Keratinocyte (primary cell): Measurements from ENCODE around the gene PKNOX1. TPM values are rescaled to one million over a fixed set of nuclear protein-coding genes. Genes with fewer than 3 reads are reported as not detected.
"Not testable (repeated sequence)": the region's sequence is repeated elsewhere in the genome, so short reads cannot be mapped to it uniquely, and the experiment has no call there.

Experiments
- DNase-seq: peaks from one replicate; pipeline ENCODE4 v3.0.0-alpha.2; 2011; ENCODE audit warnings: low read depth, missing footprints, low spot score
- FAIRE-seq: peaks from 2 replicates; lab custom pipeline; 2011; peaks lifted over from hg19 to GRCh38; lab: Jason Lieb, UNC
- H2AFZ ChIP-seq: 2 replicates; pipeline ENCODE4 v1.6.0; 2012; ENCODE audit warnings: low read length, control low read depth, inconsistent platforms; ENCODE audit not compliant: control insufficient read depth
- H3K27ac ChIP-seq: 2 replicates; pipeline ENCODE4 v1.5.1; 2011; ENCODE audit warnings: low read length; ENCODE audit not compliant: control insufficient read depth, insufficient read depth
- H3K27me3 ChIP-seq: 3 replicates; pipeline ENCODE4 v1.6.0; 2011; ENCODE audit warnings: low read length; ENCODE audit not compliant: control insufficient read depth, insufficient read depth; ENCODE audit errors: extremely low read depth
- H3K36me3 ChIP-seq, 2 experiments: 2 replicates in 1 of 2; 3 replicates in 1 of 2; pipeline ENCODE4 v1.5.1; 2011; ENCODE audit warnings: low read length in 2 of 2, mild to moderate bottlenecking in 1 of 2; ENCODE audit not compliant: control insufficient read depth in 2 of 2, insufficient read depth in 2 of 2; ENCODE audit errors: extremely low read depth in 1 of 2
- H3K4me1 ChIP-seq: 3 replicates; pipeline ENCODE4 v1.5.1; 2011; ENCODE audit warnings: low read length; ENCODE audit not compliant: control insufficient read depth, insufficient read depth; ENCODE audit errors: extremely low read depth
- H3K4me2 ChIP-seq: 3 replicates; pipeline ENCODE4 v1.6.0; 2011; ENCODE audit warnings: low read depth, low read length; ENCODE audit not compliant: control insufficient read depth, insufficient read depth; ENCODE audit errors: extremely low read depth
- H3K4me3 ChIP-seq, 3 experiments: fragments of 200-600 bp in 1 of 3; sonication (generic) in 1 of 3; 2 replicates in 2 of 3; 3 replicates in 1 of 3; pipeline ENCODE4 v1.5.1; 2011 to 2016; ENCODE audit warnings: low read length in 3 of 3, mild to moderate bottlenecking in 3 of 3, control low read depth in 2 of 3, inconsistent platforms in 1 of 3, low read depth in 1 of 3, mixed read lengths in 1 of 3, mixed run types in 1 of 3, moderate library complexity in 1 of 3; ENCODE audit not compliant: control insufficient read depth in 2 of 3, insufficient read depth in 2 of 3; ENCODE audit errors: extremely low read depth in 1 of 3
- H3K79me2 ChIP-seq: 2 replicates; pipeline ENCODE4 v1.6.0; 2012; ENCODE audit warnings: low read length; ENCODE audit not compliant: control insufficient read depth, insufficient read depth
- H3K9ac ChIP-seq: 3 replicates; pipeline ENCODE4 v1.6.0; 2011; ENCODE audit warnings: low read length; ENCODE audit not compliant: control insufficient read depth, insufficient read depth; ENCODE audit errors: extremely low read depth
- H3K9me1 ChIP-seq: 3 replicates; pipeline ENCODE4 v1.6.0; 2011; ENCODE audit warnings: low read length; ENCODE audit not compliant: control insufficient read depth, insufficient read depth; ENCODE audit errors: extremely low read depth
- H3K9me3 ChIP-seq: 2 replicates; pipeline ENCODE4 v1.5.1; 2012; ENCODE audit warnings: low read depth, low read length; ENCODE audit not compliant: control insufficient read depth
- H4K20me1 ChIP-seq: 3 replicates; pipeline ENCODE4 v1.6.0; 2011; ENCODE audit warnings: low read length; ENCODE audit not compliant: control insufficient read depth, insufficient read depth; ENCODE audit errors: extremely low read depth
- CTCF ChIP-seq, 3 experiments: IDR thresholded peaks in 1 of 3; conservative IDR thresholded peaks in 1 of 3; optimal IDR thresholded peaks in 1 of 3; 2 replicates in 2 of 3; 3 replicates in 1 of 3; pipeline versions ENCODE3 to v1.5.1; 2011; ENCODE audit warnings: low read length in 3 of 3, mild to moderate bottlenecking in 3 of 3, moderate library complexity in 2 of 3, control low read depth in 1 of 3, inconsistent platforms in 1 of 3; ENCODE audit not compliant: insufficient read depth in 2 of 3; ENCODE audit errors: extremely low read depth in 1 of 3
- EZH2 ChIP-seq: IDR thresholded peaks from one replicate; pipeline ENCODE4 v1.6.1; 2012; ENCODE audit warnings: inconsistent platforms, mild to moderate bottlenecking, low read length, moderate library complexity
- dilution Hi-C: fragments of 300-500 bp; cut with MboI; formaldehyde crosslinking; loops from one replicate; pipeline ENCODE4 v1.7.0; 2020; ENCODE audit warnings: low sequenced_read_pairs; ENCODE audit not compliant: extremely low pct_ligation_motif_present
- polyA plus RNA-seq, 5 experiments: library from polyadenylated mRNA; depleted of rRNA in 3 of 5; stranded (reverse) in 3 of 5; stranded (forward) in 1 of 5; unstranded in 1 of 5; fragments of >200 nt; gene quantifications; 1 replicate in 1 of 5; 2 replicates in 3 of 5; 3 replicates in 1 of 5; pipeline versions ENCODE4 v1.2.1 to v1.2.3, GENCODE V29; 2011 to 2012; ENCODE audit warnings: missing spikeins in 2 of 5, low read depth in 1 of 5, low replicate concordance in 1 of 5

The PKNOX1 gene
- polyA plus RNA-seq, 1 donor (not counting 4 experiments of a cell fraction or from before 2014, with no cell fraction given) = 33.3 TPM

DNA sequence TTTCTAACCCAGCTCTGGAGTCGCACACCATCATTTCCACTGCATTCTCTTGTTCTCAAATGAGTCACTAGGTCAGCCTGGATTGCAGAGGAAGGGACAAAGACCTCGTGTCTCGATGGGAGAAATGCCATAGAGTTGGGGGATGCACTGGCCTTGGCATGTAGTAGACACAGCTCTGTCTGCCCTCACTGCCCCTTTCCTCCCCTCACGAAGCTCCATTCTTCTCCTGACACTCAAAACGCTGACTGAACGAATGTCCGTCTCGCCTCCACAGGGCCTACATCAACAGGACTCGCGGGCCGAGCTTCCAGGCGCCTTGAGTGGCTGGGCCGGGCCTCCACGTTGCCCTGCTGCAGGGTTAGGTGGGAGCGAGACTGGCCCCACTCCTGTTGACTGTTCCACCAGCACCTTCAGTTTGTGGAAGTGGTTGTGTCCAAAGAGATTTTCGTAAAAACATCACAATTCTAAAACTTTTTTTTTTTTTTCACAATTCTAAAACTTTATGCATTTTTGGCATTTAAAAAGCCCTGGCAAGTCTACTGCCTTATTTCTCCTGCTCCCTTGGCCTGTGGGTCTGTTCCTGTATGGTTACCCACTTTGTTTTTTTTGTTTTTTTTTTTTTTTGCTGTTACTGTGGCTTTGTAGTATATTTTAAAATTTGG is 18.8 kb downstream of the PKNOX1 start:
- Histone ChIP-seq H3K9me3 (no peaks in the 10 kb centered on the region), H3K36me3 (peaks cover 1 to 6% of the 10 kb centered on the region in 2 experiments), H3K27me3 (no peaks in the 10 kb centered on the region), H3K4me3 (no peak overlapping the region), H3K4me1 (peaks cover 6% of the 10 kb centered on the region), H3K9me1 (no peaks in the 10 kb centered on the region), H3K4me2 (no peak overlapping the region), H3K9ac (no peak overlapping the region), H2AFZ (no peak overlapping the region), H3K79me2 (peaks cover 4% of the 10 kb centered on the region), H3K27ac (no peak overlapping the region), H4K20me1 (peaks cover 3% of the 10 kb centered on the region)
- FAIRE-seq (no peak), DNase-seq (no peak)
- dilution Hi-C loops = no loop called here
- no peak for TF ChIP-seq CTCF (optimal IDR thresholded peaks at IDR 0.05 in 1 of 3, IDR thresholded peaks at IDR 0.05 in 1 of 3, conservative IDR thresholded peaks at IDR 0.05 in 1 of 3; ENCODE audit: extremely low read depth in 1 of 3, insufficient read depth in 2 of 3, low read length in 3 of 3)
- TF ChIP-seq EZH2 = no peak

DNA sequence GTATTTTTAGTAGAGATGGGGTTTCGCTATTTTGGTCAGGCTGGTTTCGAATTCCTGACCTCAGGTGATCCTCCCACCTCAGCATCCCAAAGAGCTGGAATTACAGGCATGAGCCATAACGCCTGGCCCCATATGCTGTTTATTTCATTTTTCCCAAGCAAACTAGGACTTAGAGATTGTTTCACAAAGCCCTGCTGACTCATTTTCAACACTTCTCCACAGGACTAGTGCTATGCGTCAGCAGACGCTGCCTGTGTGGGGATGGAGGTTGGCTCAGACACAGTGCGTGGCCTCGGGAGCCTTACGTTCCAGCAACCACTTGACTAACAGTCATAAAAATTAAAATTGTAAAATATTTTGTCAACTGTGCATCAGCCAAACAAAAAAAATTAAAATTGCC is 22.7 kb downstream of the PKNOX1 start:
- dilution Hi-C loops = no loop called here
- Histone ChIP-seq H2AFZ (no peak overlapping the region), H4K20me1 (no peaks in the 10 kb centered on the region), H3K4me1 (peaks cover 5% of the 10 kb centered on the region), H3K9me3 (peaks cover 2% of the 10 kb centered on the region), H3K36me3 (peaks cover 1 to 3% of the 10 kb centered on the region in 2 experiments), H3K9ac (no peak overlapping the region), H3K27me3 (no peaks in the 10 kb centered on the region), H3K4me3 (no peak overlapping the region), H3K79me2 (no peaks in the 10 kb centered on the region), H3K27ac (no peak overlapping the region), H3K9me1 (no peaks in the 10 kb centered on the region), H3K4me2 (no peak overlapping the region)
- FAIRE-seq = no peak
- DNase-seq = peak; percentile 44
- TF ChIP-seq CTCF (optimal IDR thresholded peaks at IDR 0.05 in 1 of 3, IDR thresholded peaks at IDR 0.05 in 1 of 3, conservative IDR thresholded peaks at IDR 0.05 in 1 of 3; ENCODE audit: extremely low read depth in 1 of 3, insufficient read depth in 2 of 3, low read length in 3 of 3) (no peak), EZH2 (no peak)

- H3K4me1 ChIP-seq, H3K36me3 ChIP-seq, H4K20me1 ChIP-seq, H3K9me1 ChIP-seq, H3K4me3 ChIP-seq, H3K27me3 ChIP-seq, H3K27ac ChIP-seq, H3K4me2 ChIP-seq, H2AFZ ChIP-seq, H3K79me2 ChIP-seq, FAIRE-seq, H3K9me3 ChIP-seq, dilution Hi-C loops, H3K9ac ChIP-seq, DNase-seq: not testable (repeated sequence)
These were observed 23.6 kb downstream of the PKNOX1 start for GRCh38 chr21:42997983-42998382.

DNA sequence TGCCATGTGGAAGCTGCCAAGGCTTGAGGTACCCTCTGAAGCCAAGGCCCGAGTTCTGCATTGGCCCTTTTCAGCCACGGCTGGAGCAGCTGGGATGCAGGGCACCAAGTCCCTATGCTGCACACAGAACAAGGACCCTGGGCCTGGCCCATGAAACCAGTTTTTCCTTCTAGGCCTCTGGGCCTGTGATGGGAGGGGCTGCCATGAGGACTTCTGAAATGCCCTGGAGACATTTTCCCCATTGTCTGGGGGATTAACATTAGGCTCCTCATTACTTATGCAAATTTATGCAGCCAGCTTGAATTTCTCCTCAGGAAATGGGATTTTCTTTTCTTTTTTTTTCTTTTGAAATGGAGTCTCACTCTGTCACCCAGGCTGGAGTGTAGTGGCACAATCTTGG is 24.8 kb downstream of the PKNOX1 start:
- H4K20me1 ChIP-seq, H3K27me3 ChIP-seq, H2AFZ ChIP-seq, H3K4me1 ChIP-seq, H3K27ac ChIP-seq, H3K9ac ChIP-seq, FAIRE-seq, H3K9me3 ChIP-seq, H3K79me2 ChIP-seq, H3K36me3 ChIP-seq, H3K4me3 ChIP-seq, DNase-seq, H3K9me1 ChIP-seq, H3K4me2 ChIP-seq, dilution Hi-C loops: not testable (repeated sequence)
